ENCODE data around the gene PPRC1.
A peak's percentile ranks its signal among the peaks of the same experiment; 100 is the strongest.

The PPRC1 gene

GRCh38 chr10:102132563-102133372, at the start of gene PPRC1:
PPRC1 (plus strand) TSS chr10:102133040; CDS start chr10:102133069, 29 bp downstream.
- DNase-seq (ENCODE audit: low read depth in 2 of 2), result peak; percentile 98

- no peak for DNase-seq (ENCODE audit: low read depth in 2 of 2)
Measured at GRCh38 chr10:102083541-102083940, 49.3 kb upstream of the PPRC1 start.

GRCh38 chr10:102085336-102085735, 47.5 kb upstream of the PPRC1 start:
- no peak for DNase-seq (ENCODE audit: low read depth in 2 of 2)

- no peak for DNase-seq (ENCODE audit: low read depth in 2 of 2)
Measured at GRCh38 chr10:102086196-102086595, 46.6 kb upstream of the PPRC1 start.

- DNase-seq (ENCODE audit: low read depth in 2 of 2), result no peak
Measured at GRCh38 chr10:102090772-102091171, 42.1 kb upstream of the PPRC1 start.

GRCh38 chr10:102096449-102096848, 36.4 kb upstream of the PPRC1 start:
- no peak for DNase-seq (ENCODE audit: low read depth in 2 of 2)

- no peak for DNase-seq (ENCODE audit: low read depth in 2 of 2)
Measured at GRCh38 chr10:102101152-102101551, 31.7 kb upstream of the PPRC1 start.

GRCh38 chr10:102102421-102102820, 30.4 kb upstream of the PPRC1 start:
- no peak for DNase-seq (ENCODE audit: low read depth in 2 of 2)

- DNase-seq (ENCODE audit: low read depth in 2 of 2), result no peak
Measured at GRCh38 chr10:102106998-102107397, 25.8 kb upstream of the PPRC1 start.

GRCh38 chr10:102109166-102110116, 23.4 kb upstream of the PPRC1 start:
- no peak for DNase-seq (ENCODE audit: low read depth in 2 of 2)

GRCh38 chr10:102111276-102111675, 21.6 kb upstream of the PPRC1 start:
- no peak for DNase-seq (ENCODE audit: low read depth in 2 of 2)

GRCh38 chr10:102112210-102112817, 20.5 kb upstream of the PPRC1 start:
- no peak for DNase-seq (ENCODE audit: low read depth in 2 of 2)

GRCh38 chr10:102113261-102113955, 19.4 kb upstream of the PPRC1 start:
- DNase-seq (ENCODE audit: low read depth in 2 of 2), result no peak

- no peak for DNase-seq (ENCODE audit: low read depth in 2 of 2)
Measured at GRCh38 chr10:102113956-102114857, 18.6 kb upstream of the PPRC1 start.

- DNase-seq (ENCODE audit: low read depth in 2 of 2), result peak; percentile 58 to 71
Measured at GRCh38 chr10:102114861-102115618, 17.8 kb upstream of the PPRC1 start.

GRCh38 chr10:102115775-102116174, 17.1 kb upstream of the PPRC1 start:
- no peak for DNase-seq (ENCODE audit: low read depth in 2 of 2)

- no peak for DNase-seq (ENCODE audit: low read depth in 2 of 2)
Measured at GRCh38 chr10:102116656-102117055, 16.2 kb upstream of the PPRC1 start.

- peak; percentile 73 to 76 for DNase-seq (ENCODE audit: low read depth in 2 of 2)
Measured at GRCh38 chr10:102117391-102118159, 15.3 kb upstream of the PPRC1 start.

GRCh38 chr10:102118867-102119266, 14.0 kb upstream of the PPRC1 start:
- no peak for DNase-seq (ENCODE audit: low read depth in 2 of 2)
